Stimulated activated naive CD8-positive, alpha-beta T cell treated with anti-CD3 and anti-CD28 coated beads, Interleukin-15, Interleukin-2, amounts not matched to agents 100 U/mL and 50 U/mL, for 24 hours (primary cell): ENCODE measurements around the gene ATP13A1.
"Not testable (repeated sequence)": the region's sequence is repeated elsewhere in the genome, so short reads cannot be mapped to it uniquely, and the experiment has no call there.

Experiments
- ATAC-seq: fragments of 150-1000 bp; cut with Tn5 transposase; one replicate; pipeline ENCODE4 v1.10.0; 2021
- DNase-seq: peaks from one replicate; pipeline ENCODE4 v3.0.0; 2021

Gene ATP13A1

GRCh38 chr19:19619181-19619848 lies 44.2 kb downstream of the ATP13A1 start:
- ATAC-seq (no peak), DNase-seq (no peak)

- peak; percentile 99 for DNase-seq
- peak; percentile 94 for ATAC-seq
Measured at GRCh38 chr19:19618219-19619051, 45.0 kb downstream of the ATP13A1 start, which contains the start of gene PBX4. TSS of gene PBX4 (minus strand) at chr19:19618687. CDS start at chr19:19618629, 58 bp downstream.

GRCh38 chr19:19615086-19615485 lies 48.4 kb downstream of the ATP13A1 start:
- DNase-seq (peak; percentile 49), ATAC-seq (peak; percentile 70)

GRCh38 chr19:19613506-19613905 lies 50.0 kb downstream of the ATP13A1 start:
- ATAC-seq (no peak), DNase-seq (no peak)

- DNase-seq (no peak), ATAC-seq (no peak)
Measured at GRCh38 chr19:19610376-19611202, 52.9 kb downstream of the ATP13A1 start.

- ATAC-seq, DNase-seq: not testable (repeated sequence)
Measured at GRCh38 chr19:19606686-19607085, 56.8 kb downstream of the ATP13A1 start.

- peak; percentile 70 for ATAC-seq
- DNase-seq = no peak
Measured at GRCh38 chr19:19606021-19606420, 57.5 kb downstream of the ATP13A1 start.

- no peak for DNase-seq
- no peak for ATAC-seq
Measured at GRCh38 chr19:19602713-19603324, 60.7 kb downstream of the ATP13A1 start.

GRCh38 chr19:19602136-19602712 lies 61.3 kb downstream of the ATP13A1 start:
- DNase-seq (no peak), ATAC-seq (no peak)

- no peak for DNase-seq
Measured at GRCh38 chr19:19600793-19601330, 62.6 kb downstream of the ATP13A1 start.

GRCh38 chr19:19598728-19599451 lies 64.6 kb downstream of the ATP13A1 start:
- DNase-seq (peak; percentile 47), ATAC-seq (peak; percentile 52)

More at GRCh38 chr19:19600793-19601330, 62.6 kb downstream of the ATP13A1 start:
- no peak for ATAC-seq

GRCh38 chr19:19597809-19598306 lies 65.6 kb downstream of the ATP13A1 start:
- ATAC-seq = peak; percentile 78
- peak; percentile 40 for DNase-seq
